ENCODE results near the gene DOK4. TPM values are rescaled to one million over a fixed set of nuclear protein-coding genes. Genes with fewer than 3 reads are reported as not detected.
"Not testable (repeated sequence)": the region's sequence is repeated elsewhere in the genome, so short reads cannot be mapped to it uniquely, and the experiment has no call there.

DOK4 gene
- total and polyA plus RNA-seq, 4 experiments from 2014 or later = 1.7 to 3.0 (median 2.7) TPM

DNA sequence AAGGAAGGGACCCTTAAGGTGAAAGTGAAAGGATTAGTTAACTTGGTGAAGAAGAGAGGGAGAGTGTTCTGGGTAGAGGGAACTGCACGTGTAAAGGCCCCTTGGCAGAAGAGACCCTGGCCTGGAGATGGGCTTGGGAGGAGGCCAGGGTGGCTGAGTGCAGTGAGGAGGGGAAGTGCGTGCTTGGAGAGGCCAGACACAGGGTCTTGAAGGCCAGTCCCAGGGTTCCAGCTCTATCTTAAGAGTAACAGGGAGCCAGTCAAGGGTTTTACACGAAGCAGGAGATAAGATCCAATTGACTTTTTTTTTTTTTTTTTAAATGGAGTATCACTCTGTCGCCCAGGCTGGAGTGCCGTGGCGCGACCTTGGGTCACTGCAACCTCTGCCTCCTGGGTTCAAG, 15.2 kb upstream of the DOK4 start:
- Mint-ChIP-seq H3K36me3 (no peaks in the 10 kb centered on the region), H3K27me3 (peaks cover under 1 to 3% of the 10 kb centered on the region in 2 donors), H3K4me3 (no peak overlapping the region), H3K9me3 (no peaks in the 10 kb centered on the region), H3K27ac (peak overlapping the region in 1 of 7 donors; percentile 48), H3K4me1 (peaks cover 3 to 11% (median 9%) of the 10 kb centered on the region in 4 donors)
- H3K27me3 ChIP-seq (ENCODE audit: insufficient read depth, low read length) = no peaks in the 10 kb centered on the region
- CTCF ChIA-PET (ENCODE audit: partially characterized antibody) = interaction anchor here (0.7 kb wide), 1 partner anchor 954 kb away, joined by 3 read pairs; no protein-coding TSS in a partner anchor
- DNase-seq = no peak
- POLR2A ChIA-PET (ENCODE audit: partially characterized antibody) = no interaction called here
- no peaks in the 10 kb centered on the region for H3K36me3 ChIP-seq (ENCODE audit: insufficient read depth, low read length)
- no peaks in the 10 kb centered on the region for H3K9me3 ChIP-seq (ENCODE audit: control insufficient read depth in 1 of 2, low read length in 2 of 2)
- H3K4me1 ChIP-seq (ENCODE audit: insufficient read depth, low read length) = peaks cover 12% of the 10 kb centered on the region
- no peak overlapping the region for H3K27ac ChIP-seq (ENCODE audit: low read depth, low read length)
- no peak overlapping the region for H3K4me3 ChIP-seq (ENCODE audit: low read length in 2 of 2)
- intact Hi-C loops (cut with micrococcal nuclease) = no loop called here

DNA sequence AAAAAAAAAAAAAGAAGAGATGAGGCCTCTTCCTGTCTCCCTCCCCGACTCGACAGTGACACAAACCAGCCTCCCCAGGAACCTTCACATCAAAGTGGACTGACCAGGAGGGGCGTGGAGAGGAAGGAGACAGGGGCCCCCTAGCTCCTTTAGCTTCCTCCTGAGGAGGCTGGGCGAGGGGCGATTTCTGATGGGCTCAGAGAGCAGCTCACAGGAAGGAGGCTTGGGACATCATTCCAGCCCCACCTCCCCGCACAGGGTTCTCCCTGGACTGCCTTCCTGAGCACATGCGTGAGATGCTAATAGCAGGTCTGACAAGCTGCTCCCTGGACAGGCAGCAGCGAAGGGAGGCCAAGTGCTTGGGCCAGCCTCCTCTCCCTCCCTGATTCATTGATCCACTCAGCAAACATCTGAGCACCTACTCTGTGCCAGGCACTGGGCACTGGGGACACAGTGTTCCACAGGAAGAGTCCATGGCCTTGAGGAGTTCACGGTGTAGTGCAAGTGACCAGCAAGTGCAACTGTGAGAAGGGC, 14.4 kb upstream of the DOK4 start:
- Histone ChIP-seq H3K36me3 (ENCODE audit: insufficient read depth, low read length) (no peaks in the 10 kb centered on the region), H3K4me1 (ENCODE audit: insufficient read depth, low read length) (peaks cover 12% of the 10 kb centered on the region), H3K27me3 (ENCODE audit: insufficient read depth, low read length) (no peaks in the 10 kb centered on the region), H3K4me3 (ENCODE audit: low read length in 2 of 2) (no peak overlapping the region), H3K9me3 (ENCODE audit: control insufficient read depth in 1 of 2, low read length in 2 of 2) (no peaks in the 10 kb centered on the region), H3K27ac (ENCODE audit: low read depth, low read length) (no peak overlapping the region)
- no peaks in the 10 kb centered on the region for H3K36me3 Mint-ChIP-seq
- H3K4me3 Mint-ChIP-seq = no peak overlapping the region
- ChIA-PET CTCF (ENCODE audit: partially characterized antibody) (interaction anchor here (0.7 kb wide), 1 partner anchor 84 kb away, joined by 3 read pairs; no protein-coding TSS in a partner anchor), POLR2A (ENCODE audit: partially characterized antibody) (no interaction called here)
- DNase-seq = no peak
- H3K9me3 Mint-ChIP-seq = no peaks in the 10 kb centered on the region
- peak overlapping the region in 4 of 7 donors; percentile 3 to 73 (median 50) for H3K27ac Mint-ChIP-seq
- intact Hi-C loops (cut with micrococcal nuclease) = no loop called here
- H3K4me1 Mint-ChIP-seq = peaks cover 3 to 11% (median 9%) of the 10 kb centered on the region in 4 donors
- peaks cover 3% of the 10 kb centered on the region in 2 donors for H3K27me3 Mint-ChIP-seq

DNA sequence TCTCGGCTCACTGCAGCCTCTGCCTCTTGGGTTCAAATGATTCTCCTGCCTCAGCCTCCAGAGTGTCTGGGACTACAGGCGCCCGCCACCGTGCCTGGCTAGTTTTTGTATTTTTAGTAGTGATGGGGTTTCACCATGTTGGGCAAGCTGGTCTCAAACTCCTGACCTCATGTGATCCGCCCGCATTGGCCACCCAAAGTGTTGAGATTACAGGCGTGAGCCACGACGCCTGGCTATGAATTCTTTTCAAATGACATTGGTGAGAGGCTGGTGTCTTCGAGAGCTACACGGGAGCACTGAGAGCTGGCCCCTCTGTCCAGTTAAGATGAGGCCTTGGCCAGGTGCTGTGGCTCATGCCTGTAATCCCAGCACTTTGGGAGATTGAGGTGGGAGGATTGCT, 13.6 kb upstream of the DOK4 start:
- intact Hi-C loops (cut with micrococcal nuclease); H3K27ac ChIP-seq (ENCODE audit: low read depth, low read length); CTCF ChIA-PET (ENCODE audit: partially characterized antibody); H3K27me3 ChIP-seq (ENCODE audit: insufficient read depth, low read length); H3K4me3 Mint-ChIP-seq; H3K4me3 ChIP-seq (ENCODE audit: low read length in 2 of 2); H3K9me3 Mint-ChIP-seq; H3K36me3 ChIP-seq (ENCODE audit: insufficient read depth, low read length); H3K27ac Mint-ChIP-seq; H3K36me3 Mint-ChIP-seq; H3K9me3 ChIP-seq (ENCODE audit: control insufficient read depth in 1 of 2, low read length in 2 of 2); DNase-seq; POLR2A ChIA-PET (ENCODE audit: partially characterized antibody); H3K27me3 Mint-ChIP-seq: not testable (repeated sequence)
- peaks cover 3 to 11% (median 9%) of the 10 kb centered on the region in 4 donors for H3K4me1 Mint-ChIP-seq
- peaks cover 12% of the 10 kb centered on the region for H3K4me1 ChIP-seq (ENCODE audit: insufficient read depth, low read length)

DNA sequence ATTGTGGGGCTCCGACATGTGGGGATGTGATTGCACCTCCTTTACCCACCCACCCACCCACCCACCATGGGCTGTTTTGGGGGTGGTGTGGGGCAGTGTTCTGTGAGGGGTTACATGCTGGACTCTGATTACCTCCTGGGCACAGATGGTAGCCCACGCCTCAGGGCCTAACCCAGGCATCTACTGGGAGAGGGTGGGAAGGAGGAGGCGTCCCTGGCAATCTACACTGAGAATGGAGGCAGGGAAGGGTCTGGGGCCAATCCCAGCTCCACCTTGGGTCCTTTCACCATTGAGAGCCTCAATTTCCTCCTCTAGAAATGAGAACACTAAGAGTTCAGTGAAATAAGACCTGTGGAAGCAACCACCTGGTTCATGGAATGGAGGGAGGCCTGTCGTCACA, 11.7 kb upstream of the DOK4 start:
- no peak overlapping the region for H3K27ac Mint-ChIP-seq
- peaks cover 3 to 11% (median 9%) of the 10 kb centered on the region in 4 donors for H3K4me1 Mint-ChIP-seq
- ChIA-PET POLR2A (ENCODE audit: partially characterized antibody) (no interaction called here), CTCF (ENCODE audit: partially characterized antibody) (no interaction called here)
- no peaks in the 10 kb centered on the region for H3K27me3 ChIP-seq (ENCODE audit: insufficient read depth, low read length)
- no peak overlapping the region for H3K4me3 ChIP-seq (ENCODE audit: low read length in 2 of 2)
- peaks cover 12% of the 10 kb centered on the region for H3K4me1 ChIP-seq (ENCODE audit: insufficient read depth, low read length)
- H3K27me3 Mint-ChIP-seq = peaks cover 5% of the 10 kb centered on the region in 2 donors
- H3K36me3 ChIP-seq (ENCODE audit: insufficient read depth, low read length) = no peaks in the 10 kb centered on the region
- H3K27ac ChIP-seq (ENCODE audit: low read depth, low read length) = no peak overlapping the region
- no peak overlapping the region for H3K4me3 Mint-ChIP-seq
- H3K9me3 ChIP-seq (ENCODE audit: control insufficient read depth in 1 of 2, low read length in 2 of 2) = no peaks in the 10 kb centered on the region
- intact Hi-C loops (cut with micrococcal nuclease) = no loop called here
- DNase-seq = no peak
- H3K36me3 Mint-ChIP-seq = no peaks in the 10 kb centered on the region
- no peaks in the 10 kb centered on the region for H3K9me3 Mint-ChIP-seq

DNA sequence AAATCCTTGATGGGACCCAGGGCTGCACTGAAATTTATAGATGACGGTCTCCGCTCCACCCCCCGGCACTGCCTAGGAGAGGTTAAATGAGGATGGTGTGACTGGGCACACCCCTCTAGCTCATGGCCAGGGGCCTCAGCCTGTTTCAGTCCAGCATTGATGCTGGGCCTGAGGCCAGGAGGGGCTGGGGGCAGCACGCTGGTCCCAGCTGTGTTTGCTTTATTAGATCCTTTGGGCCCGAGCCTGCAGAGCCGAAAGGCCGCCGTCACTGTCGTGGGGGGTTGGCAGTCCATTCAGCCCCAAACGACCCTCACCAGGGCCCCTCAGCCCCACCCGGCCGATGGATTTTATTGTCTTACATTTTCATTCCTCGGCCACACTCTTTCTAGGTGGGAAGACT, 10.8 kb upstream of the DOK4 start:
- Mint-ChIP-seq H3K36me3 (no peaks in the 10 kb centered on the region), H3K9me3 (no peaks in the 10 kb centered on the region), H3K4me1 (peaks cover 3 to 11% (median 9%) of the 10 kb centered on the region in 4 donors), H3K27me3 (peaks cover 5 to 6% of the 10 kb centered on the region in 2 donors), H3K27ac (no peak overlapping the region), H3K4me3 (no peak overlapping the region)
- no peak for DNase-seq
- Histone ChIP-seq H3K4me3 (ENCODE audit: low read length in 2 of 2) (no peak overlapping the region), H3K27ac (ENCODE audit: low read depth, low read length) (no peak overlapping the region), H3K4me1 (ENCODE audit: insufficient read depth, low read length) (peaks cover 12% of the 10 kb centered on the region), H3K27me3 (ENCODE audit: insufficient read depth, low read length) (no peaks in the 10 kb centered on the region), H3K9me3 (ENCODE audit: control insufficient read depth in 1 of 2, low read length in 2 of 2) (no peaks in the 10 kb centered on the region), H3K36me3 (ENCODE audit: insufficient read depth, low read length) (no peaks in the 10 kb centered on the region)
- CTCF ChIA-PET (ENCODE audit: partially characterized antibody) = no interaction called here
- POLR2A ChIA-PET (ENCODE audit: partially characterized antibody) = no interaction called here
- intact Hi-C loops (cut with micrococcal nuclease) = no loop called here

DNA sequence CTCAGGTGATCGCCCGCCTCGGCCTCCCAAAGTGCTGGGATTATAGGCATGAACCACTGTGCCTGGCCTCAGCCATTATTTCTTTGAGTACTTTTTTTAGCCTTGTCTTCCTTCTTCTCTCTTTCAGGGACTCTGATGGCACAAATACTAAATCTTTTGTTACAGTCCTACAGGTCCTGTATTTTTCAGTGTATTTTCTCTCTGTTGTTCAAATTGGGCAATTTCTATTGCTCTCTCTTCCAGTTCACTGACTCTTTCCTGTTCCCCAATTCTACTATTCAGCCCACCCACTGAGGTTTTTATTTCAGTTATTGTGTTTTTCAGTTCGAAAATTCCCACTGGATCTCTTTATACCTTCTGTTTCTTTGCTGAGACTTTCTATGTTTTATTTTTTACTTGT, 7.5 kb upstream of the DOK4 start:
- no peak overlapping the region for H3K4me3 ChIP-seq (ENCODE audit: low read length in 2 of 2)
- no peak overlapping the region for H3K27ac Mint-ChIP-seq
- H3K36me3 Mint-ChIP-seq = no peaks in the 10 kb centered on the region
- H3K36me3 ChIP-seq (ENCODE audit: insufficient read depth, low read length) = no peaks in the 10 kb centered on the region
- ChIA-PET POLR2A (ENCODE audit: partially characterized antibody) (no interaction called here), CTCF (ENCODE audit: partially characterized antibody) (no interaction called here)
- H3K27ac ChIP-seq (ENCODE audit: low read depth, low read length) = no peak overlapping the region
- H3K27me3 Mint-ChIP-seq = peaks cover 5 to 8% of the 10 kb centered on the region in 2 donors
- H3K4me3 Mint-ChIP-seq = no peak overlapping the region
- no peaks in the 10 kb centered on the region for H3K9me3 Mint-ChIP-seq
- DNase-seq = no peak
- intact Hi-C loops (cut with micrococcal nuclease) = no loop called here
- H3K4me1 ChIP-seq (ENCODE audit: insufficient read depth, low read length) = no peaks in the 10 kb centered on the region
- H3K9me3 ChIP-seq (ENCODE audit: control insufficient read depth in 1 of 2, low read length in 2 of 2) = no peaks in the 10 kb centered on the region
- H3K4me1 Mint-ChIP-seq = no peaks in the 10 kb centered on the region
- H3K27me3 ChIP-seq (ENCODE audit: insufficient read depth, low read length) = no peaks in the 10 kb centered on the region

DNA sequence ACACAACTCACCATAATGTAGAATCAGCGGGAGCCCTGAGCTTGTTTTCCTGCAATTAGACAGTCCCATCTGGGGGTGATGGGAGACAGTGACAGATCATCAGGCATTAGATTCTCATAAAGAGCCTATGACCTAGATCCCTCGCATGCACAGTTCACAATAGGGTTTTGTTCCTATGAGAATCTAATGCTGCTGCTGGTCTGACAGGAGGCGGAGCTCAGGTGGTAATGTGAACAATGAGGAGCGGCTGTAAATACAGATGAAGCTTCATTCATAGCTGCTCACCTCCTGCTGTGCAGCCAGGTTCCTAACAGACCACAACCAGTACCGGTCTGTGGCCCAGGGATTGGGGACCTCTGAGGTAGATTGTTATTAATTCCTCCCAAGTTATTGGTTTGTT, 2.9 kb upstream of the DOK4 start:
- H3K27me3 ChIP-seq (ENCODE audit: insufficient read depth, low read length) = no peaks in the 10 kb centered on the region
- Mint-ChIP-seq H3K36me3 (no peaks in the 10 kb centered on the region), H3K27me3 (peaks cover 0 to 5% of the 10 kb centered on the region in 2 donors), H3K4me3 (no peak overlapping the region), H3K27ac (no peak overlapping the region), H3K4me1 (peaks cover 11 to 27% (median 21%) of the 10 kb centered on the region in 4 donors), H3K9me3 (no peaks in the 10 kb centered on the region)
- H3K9me3 ChIP-seq (ENCODE audit: control insufficient read depth in 1 of 2, low read length in 2 of 2) = no peaks in the 10 kb centered on the region
- H3K27ac ChIP-seq (ENCODE audit: low read depth, low read length) = no peak overlapping the region
- no peak for DNase-seq
- ChIA-PET POLR2A (ENCODE audit: partially characterized antibody) (no interaction called here), CTCF (ENCODE audit: partially characterized antibody) (interaction anchor here (0.8 to 1.5 kb wide), 2 partner anchors 14 to 27 kb away, joined by 3 to 5 read pairs; partner anchors contain the start of gene POLR2C)
- H3K4me3 ChIP-seq (ENCODE audit: low read length in 2 of 2) = no peak overlapping the region
- intact Hi-C loops (cut with micrococcal nuclease) = no loop called here
- peaks cover 17% of the 10 kb centered on the region for H3K4me1 ChIP-seq (ENCODE audit: insufficient read depth, low read length)
- H3K36me3 ChIP-seq (ENCODE audit: insufficient read depth, low read length) = no peaks in the 10 kb centered on the region
